GM12878 (cell line): ENCODE data around the gene RASGRF2. TPM values are rescaled to one million over a fixed set of nuclear protein-coding genes. Genes with fewer than 3 reads are reported as not detected.

Source experiments
- ATAC-seq: fragments of 200-7000 bp; cut with Tn5 transposase; 3 replicates; pipeline ENCODE4 v1.9.1; 2020; ENCODE audit warnings: mild to moderate bottlenecking, moderate library complexity
- BruUV-seq: library from RNA; stranded (reverse); fragments of 400-500 nt; replicated peaks from 2 replicates; lab custom pipeline; 2021; lab: Mats Ljungman, UMichigan
- CTCF ChIA-PET: fragments of 300-600 bp; sonication (Branson Sonifier 250); formaldehyde crosslinking; extraction: SDS; loops from one replicate; lab custom pipeline; 2021; ENCODE audit warnings: inconsistent platforms; lab: Yijun Ruan, JAX
- POLR2A ChIA-PET: fragments of 350-600 bp; formaldehyde crosslinking; extraction: SDS; loops from one replicate; lab custom pipeline; 2021; ENCODE audit warnings: inconsistent platforms; lab: Charles Lee
- RAD21 ChIA-PET: fragments of 300-600 bp; sonication (Branson Sonifier 250); formaldehyde crosslinking; loops from one replicate; lab custom pipeline; 2023; ENCODE audit warnings: antibody characterized with exemption; ENCODE audit not compliant: unreplicated experiment; lab: Charles Lee
- SMC1A ChIA-PET: fragments of 300-600 bp; sonication (Branson Sonifier 250); formaldehyde crosslinking; loops from one replicate; lab custom pipeline; 2023; ENCODE audit not compliant: unreplicated experiment, uncharacterized antibody; lab: Charles Lee
- DNase-seq: peaks from one replicate; pipeline ENCODE4 v3.0.0-alpha.2; 2011; ENCODE audit warnings: low read depth, low spot score
- FAIRE-seq: peaks from 3 replicates; lab custom pipeline; 2011; peaks lifted over from hg19 to GRCh38; lab: Jason Lieb, UNC
- H2AFZ ChIP-seq: 2 replicates; pipeline ENCODE4 v1.6.0; 2011; ENCODE audit warnings: low read depth, low read length, control low read depth; ENCODE audit not compliant: control insufficient read depth
- H3K27ac ChIP-seq: 2 replicates; pipeline ENCODE4 v1.5.1; 2011; ENCODE audit warnings: control low read depth; ENCODE audit not compliant: control insufficient read depth, insufficient read depth
- H3K27me3 ChIP-seq, 2 experiments: replicated peaks in 1 of 2; 2 replicates each; pipeline versions ENCODE4 v1.6.0 to v1.6.1; 2011; ENCODE audit warnings: low read length in 1 of 2; ENCODE audit not compliant: control insufficient read depth in 2 of 2, insufficient read depth in 2 of 2
- H3K36me3 ChIP-seq, 2 experiments: 2 replicates each; pipeline ENCODE4 v1.5.1; 2011; ENCODE audit warnings: low read length in 1 of 2; ENCODE audit not compliant: control insufficient read depth in 2 of 2, insufficient read depth in 2 of 2
- H3K4me1 ChIP-seq: 2 replicates; pipeline ENCODE4 v1.6.1; 2011; ENCODE audit warnings: mild to moderate bottlenecking, low read length, moderate library complexity, mixed read lengths; ENCODE audit not compliant: control insufficient read depth, insufficient read depth
- H3K4me2 ChIP-seq: 2 replicates; pipeline ENCODE4 v1.6.0; 2011; ENCODE audit warnings: control low read depth; ENCODE audit not compliant: control insufficient read depth, insufficient read depth
- H3K4me3 ChIP-seq: fragments of 200-600 bp; sonication (generic); 2 replicates; pipeline ENCODE4 v1.5.1; 2016
- H3K79me2 ChIP-seq: 2 replicates; pipeline ENCODE4 v1.6.0; 2011; ENCODE audit warnings: low read length; ENCODE audit not compliant: control insufficient read depth, insufficient read depth
- H3K9ac ChIP-seq: 2 replicates; pipeline ENCODE4 v1.8.0; 2011; ENCODE audit warnings: low read length, control low read depth, mixed read lengths; ENCODE audit not compliant: control insufficient read depth, insufficient read depth
- H3K9me3 ChIP-seq: replicated peaks from 3 replicates; pipeline ENCODE4 v1.5.1; 2011; ENCODE audit warnings: mild to moderate bottlenecking, low read length; ENCODE audit not compliant: control insufficient read depth, insufficient read depth
- H4K20me1 ChIP-seq: 2 replicates; pipeline ENCODE4 v1.6.0; 2011; ENCODE audit not compliant: control insufficient read depth, insufficient read depth
- E4F1 ChIP-seq: fragments of 450-650 bp; IDR thresholded peaks from 2 replicates; pipeline ENCODE4 v1.6.1; 2018; ENCODE audit warnings: borderline replicate concordance, mild to moderate bottlenecking; ENCODE audit not compliant: partially characterized antibody
- ESRRA ChIP-seq: IDR thresholded peaks from 2 replicates; pipeline ENCODE4 v1.6.1; 2012; ENCODE audit warnings: mild to moderate bottlenecking, low read length, improper control_type of control experiment
- FOXM1 ChIP-seq: IDR thresholded peaks from 2 replicates; pipeline ENCODE4 v1.6.1; 2012; ENCODE audit warnings: low read depth, mild to moderate bottlenecking, inconsistent platforms, low read length, moderate library complexity
- HDGF ChIP-seq: fragments of 450-650 bp; IDR thresholded peaks from 2 replicates; pipeline ENCODE4 v1.6.1; 2016; ENCODE audit warnings: antibody characterized with exemption
- RAD21 ChIP-seq: IDR thresholded peaks from 2 replicates; pipeline ENCODE4 v1.6.1; 2011; ENCODE audit warnings: mild to moderate bottlenecking, low read depth, low read length, moderate library complexity; ENCODE audit not compliant: insufficient read depth
- USF1 ChIP-seq: IDR thresholded peaks from 2 replicates; pipeline ENCODE4 v1.6.1; 2011; ENCODE audit warnings: borderline replicate concordance, low read depth, mild to moderate bottlenecking, moderate library complexity, mixed read lengths, low read length; ENCODE audit not compliant: insufficient read depth; ENCODE audit errors: extremely low read length
- ZNF207 ChIP-seq: fragments of 450-650 bp; IDR thresholded peaks from 2 replicates; pipeline ENCODE4 v1.6.1; 2014; ENCODE audit warnings: antibody characterized with exemption, mild to moderate bottlenecking, borderline replicate concordance
- ZNF687 ChIP-seq: fragments of 450-650 bp; IDR thresholded peaks from 2 replicates; pipeline ENCODE4 v1.6.1; 2017; ENCODE audit warnings: mild to moderate bottlenecking, moderate library complexity
- WGBS: methylation state at CpG from one replicate; pipeline ENCODE4 v1.1.6; 2016; ENCODE audit warnings: low lambda C conversion rate; ENCODE audit not compliant: insufficient replicate concordance, insufficient coverage; ENCODE audit errors: missing lambda C conversion rate; 5-methylcytosine and 5-hydroxymethylcytosine counted together
- in situ Hi-C: fragments of 300-500 bp; cut with MboI; formaldehyde crosslinking; loops from 9 replicates; pipeline ENCODE4 v1.14.3; 2018; ENCODE audit warnings: mixed read lengths
- intact Hi-C: fragments of 100-400 bp; cut with micrococcal nuclease; formaldehyde crosslinking; loops from one replicate; pipeline ENCODE4 v1.14.2; 2022; ENCODE audit not compliant: unreplicated experiment
- polyA plus RNA-seq, 11 experiments: library from polyadenylated mRNA; depleted of rRNA in 4 of 11; unstranded in 6 of 11; stranded (reverse) in 5 of 11; fragments of >200 nt; fragmentation: Nextera tagmentation in 4 of 11; fragmentation: Illumina TruSeq in 1 of 11; extraction: Ambion mirVana in 4 of 11; extraction: Trizol in 1 of 11; gene quantifications; 1 replicate in 1 of 11; 2 replicates in 10 of 11; pipeline versions ENCODE4 v1.2.1 to v1.2.3, GENCODE V29; 2011 to 2016; ENCODE audit warnings: inconsistent platforms in 2 of 11, missing spikeins in 2 of 11, low read depth in 1 of 11
- total RNA-seq, 4 experiments: library from RNA; depleted of rRNA in 3 of 4; stranded (reverse); fragments of >200 nt in 3 of 4; fragmentation: Illumina TruSeq in 1 of 4; extraction: Trizol in 1 of 4; gene quantifications; 2 replicates each; pipeline versions ENCODE4 v1.2.1 to v1.2.3, GENCODE V29; 2013 to 2021

Gene RASGRF2
- total and polyA plus RNA-seq, 10 of the 15 experiments (the other 5 are each of a cell fraction or from before 2014, with no cell fraction given) = 0.05 to 0.24 (median 0.07) TPM

GRCh38 chr5:81006947-81007636, 46.9 kb downstream of the RASGRF2 start:
- intact Hi-C loops = no loop called here
- FAIRE-seq = peak; percentile 13

GRCh38 chr5:81007637-81008027, 47.5 kb downstream of the RASGRF2 start:
- no TSS peak for BruUV-seq
- H2AFZ ChIP-seq = no peak overlapping the region
- intact Hi-C loops = no loop called here
- ChIA-PET SMC1A (no interaction called here), CTCF (interaction anchor here (0.7 kb wide), 1 partner anchor 253 kb away, joined by 3 read pairs; no protein-coding TSS in a partner anchor), RAD21 (no interaction called here), POLR2A (no interaction called here)
- peaks cover 10% of the 10 kb centered on the region; the same call in 1 of the 2 replicates for H3K4me1 ChIP-seq
- in situ Hi-C loops = no loop called here
- WGBS = 44% methylated on average over 5 of the region's 5 CpGs
- H3K27ac ChIP-seq = no peak overlapping the region
- H3K4me3 ChIP-seq = no peak overlapping the region
- H3K79me2 ChIP-seq = no peaks in the 10 kb centered on the region
- no peaks in the 10 kb centered on the region for H3K9me3 ChIP-seq
- H3K9ac ChIP-seq = no peak overlapping the region
- peak overlapping the region; percentile 43; the same call in 1 of the 2 replicates for H3K4me2 ChIP-seq
- H3K36me3 ChIP-seq = no peaks in the 10 kb centered on the region
- no peak for DNase-seq
- no peak for ATAC-seq
- no peaks in the 10 kb centered on the region for H4K20me1 ChIP-seq
- FAIRE-seq = no peak
- H3K27me3 ChIP-seq = no peaks in the 10 kb centered on the region
- no peak for TF ChIP-seq RAD21
- no peak for TF ChIP-seq HDGF
- TF ChIP-seq E4F1 = no peak
- TF ChIP-seq USF1 = no peak
- TF ChIP-seq ZNF687 = no peak
- no peak for TF ChIP-seq FOXM1

More at GRCh38 chr5:81006947-81007636, 46.9 kb downstream of the RASGRF2 start:
- SMC1A ChIA-PET = no interaction called here
- TF ChIP-seq ESRRA = no peak
- no peak for TF ChIP-seq ZNF207
- TF ChIP-seq, all 136 proteins: peak for 0
- ATAC-seq (no peak), DNase-seq (no peak)
- no peak overlapping the region for H3K27ac ChIP-seq
- ChIA-PET POLR2A (no interaction called here), RAD21 (no interaction called here), CTCF (interaction anchor here (0.7 kb wide), 1 partner anchor 254 kb away, joined by 3 read pairs; no protein-coding TSS in a partner anchor)
- no peaks in the 10 kb centered on the region for H4K20me1 ChIP-seq
- H3K4me1 ChIP-seq = peaks cover 10% of the 10 kb centered on the region; the same call in 1 of the 2 replicates
- WGBS = 46% methylated on average over 8 of the region's 8 CpGs
- no peak overlapping the region for H3K4me3 ChIP-seq
- no peak overlapping the region for H2AFZ ChIP-seq
- no TSS peak for BruUV-seq
- H3K4me2 ChIP-seq = peak overlapping the region; percentile 43; the same call in 1 of the 2 replicates
- H3K36me3 ChIP-seq = no peaks in the 10 kb centered on the region
- H3K9ac ChIP-seq = no peak overlapping the region
- H3K79me2 ChIP-seq = no peaks in the 10 kb centered on the region
- no peaks in the 10 kb centered on the region for H3K27me3 ChIP-seq
- in situ Hi-C loops = no loop called here
- H3K9me3 ChIP-seq = no peaks in the 10 kb centered on the region
